GM12878 (cell line): ENCODE measurements around the gene TTLL4. TPM values are rescaled to one million over a fixed set of nuclear protein-coding genes. Genes with fewer than 3 reads are reported as not detected.

Experiments used
- ATAC-seq: fragments of 200-7000 bp; cut with Tn5 transposase; 3 replicates; pipeline ENCODE4 v1.9.1; 2020; ENCODE audit warnings: mild to moderate bottlenecking, moderate library complexity
- BruUV-seq: library from RNA; stranded (reverse); fragments of 400-500 nt; replicated peaks from 2 replicates; lab custom pipeline; 2021; lab: Mats Ljungman, UMichigan
- CTCF ChIA-PET: fragments of 300-600 bp; sonication (Branson Sonifier 250); formaldehyde crosslinking; extraction: SDS; loops from one replicate; lab custom pipeline; 2021; ENCODE audit warnings: inconsistent platforms; lab: Yijun Ruan, JAX
- POLR2A ChIA-PET: fragments of 350-600 bp; formaldehyde crosslinking; extraction: SDS; loops from one replicate; lab custom pipeline; 2021; ENCODE audit warnings: inconsistent platforms; lab: Charles Lee
- RAD21 ChIA-PET: fragments of 300-600 bp; sonication (Branson Sonifier 250); formaldehyde crosslinking; loops from one replicate; lab custom pipeline; 2023; ENCODE audit warnings: antibody characterized with exemption; ENCODE audit not compliant: unreplicated experiment; lab: Charles Lee
- SMC1A ChIA-PET: fragments of 300-600 bp; sonication (Branson Sonifier 250); formaldehyde crosslinking; loops from one replicate; lab custom pipeline; 2023; ENCODE audit not compliant: unreplicated experiment, uncharacterized antibody; lab: Charles Lee
- DNase-seq: peaks from one replicate; pipeline ENCODE4 v3.0.0-alpha.2; 2011; ENCODE audit warnings: low read depth, low spot score
- FAIRE-seq: peaks from 3 replicates; lab custom pipeline; 2011; peaks lifted over from hg19 to GRCh38; lab: Jason Lieb, UNC
- H2AFZ ChIP-seq: 2 replicates; pipeline ENCODE4 v1.6.0; 2011; ENCODE audit warnings: low read depth, low read length, control low read depth; ENCODE audit not compliant: control insufficient read depth
- H3K27ac ChIP-seq: 2 replicates; pipeline ENCODE4 v1.5.1; 2011; ENCODE audit warnings: control low read depth; ENCODE audit not compliant: control insufficient read depth, insufficient read depth
- H3K27me3 ChIP-seq, 2 experiments: replicated peaks in 1 of 2; 2 replicates each; pipeline versions ENCODE4 v1.6.0 to v1.6.1; 2011; ENCODE audit warnings: low read length in 1 of 2; ENCODE audit not compliant: control insufficient read depth in 2 of 2, insufficient read depth in 2 of 2
- H3K36me3 ChIP-seq, 2 experiments: 2 replicates each; pipeline ENCODE4 v1.5.1; 2011; ENCODE audit warnings: low read length in 1 of 2; ENCODE audit not compliant: control insufficient read depth in 2 of 2, insufficient read depth in 2 of 2
- H3K4me1 ChIP-seq: 2 replicates; pipeline ENCODE4 v1.6.1; 2011; ENCODE audit warnings: mild to moderate bottlenecking, low read length, moderate library complexity, mixed read lengths; ENCODE audit not compliant: control insufficient read depth, insufficient read depth
- H3K4me2 ChIP-seq: 2 replicates; pipeline ENCODE4 v1.6.0; 2011; ENCODE audit warnings: control low read depth; ENCODE audit not compliant: control insufficient read depth, insufficient read depth
- H3K4me3 ChIP-seq: fragments of 200-600 bp; sonication (generic); 2 replicates; pipeline ENCODE4 v1.5.1; 2016
- H3K79me2 ChIP-seq: 2 replicates; pipeline ENCODE4 v1.6.0; 2011; ENCODE audit warnings: low read length; ENCODE audit not compliant: control insufficient read depth, insufficient read depth
- H3K9ac ChIP-seq: 2 replicates; pipeline ENCODE4 v1.8.0; 2011; ENCODE audit warnings: low read length, control low read depth, mixed read lengths; ENCODE audit not compliant: control insufficient read depth, insufficient read depth
- H3K9me3 ChIP-seq: replicated peaks from 3 replicates; pipeline ENCODE4 v1.5.1; 2011; ENCODE audit warnings: mild to moderate bottlenecking, low read length; ENCODE audit not compliant: control insufficient read depth, insufficient read depth
- H4K20me1 ChIP-seq: 2 replicates; pipeline ENCODE4 v1.6.0; 2011; ENCODE audit not compliant: control insufficient read depth, insufficient read depth
- CBX3 ChIP-seq: fragments of 200-600 bp; sonication (generic); IDR thresholded peaks from 2 replicates; pipeline ENCODE4 v1.6.1; 2016; ENCODE audit warnings: low read depth, borderline replicate concordance
- KAT2A ChIP-seq: conservative IDR thresholded peaks from 2 replicates; pipeline ENCODE4 v1.6.1; 2011; ENCODE audit warnings: low read depth, low read length; ENCODE audit not compliant: control insufficient read depth
- KDM1A ChIP-seq: fragments of 200-600 bp; sonication (generic); IDR thresholded peaks from 2 replicates; pipeline ENCODE4 v1.6.1; 2016; ENCODE audit warnings: borderline replicate concordance
- PAX5 ChIP-seq: IDR thresholded peaks from 2 replicates; pipeline ENCODE4 v1.6.1; 2011; ENCODE audit warnings: low read depth, low read length, borderline replicate concordance
- POLR2AphosphoS5 ChIP-seq: IDR thresholded peaks from 2 replicates; pipeline ENCODE4 v1.6.1; 2011; ENCODE audit warnings: mild to moderate bottlenecking, low read length, inconsistent platforms
- RAD21 ChIP-seq: IDR thresholded peaks from 2 replicates; pipeline ENCODE4 v1.6.1; 2011; ENCODE audit warnings: mild to moderate bottlenecking, low read depth, low read length, moderate library complexity; ENCODE audit not compliant: insufficient read depth
- SKIL ChIP-seq: fragments of 450-650 bp; IDR thresholded peaks from 2 replicates; pipeline ENCODE4 v1.6.1; 2017; ENCODE audit warnings: mild to moderate bottlenecking, low read depth, inconsistent platforms; ENCODE audit not compliant: poor library complexity, severe bottlenecking
- SMAD5 ChIP-seq: IDR thresholded peaks from 2 replicates; pipeline ENCODE4 v1.6.1; 2016; ENCODE audit warnings: antibody characterized with exemption, low read depth
- WGBS: methylation state at CpG from one replicate; pipeline ENCODE4 v1.1.6; 2016; ENCODE audit warnings: low lambda C conversion rate; ENCODE audit not compliant: insufficient replicate concordance, insufficient coverage; ENCODE audit errors: missing lambda C conversion rate; 5-methylcytosine and 5-hydroxymethylcytosine counted together
- in situ Hi-C: fragments of 300-500 bp; cut with MboI; formaldehyde crosslinking; loops from 9 replicates; pipeline ENCODE4 v1.14.3; 2018; ENCODE audit warnings: mixed read lengths
- intact Hi-C: fragments of 100-400 bp; cut with micrococcal nuclease; formaldehyde crosslinking; loops from one replicate; pipeline ENCODE4 v1.14.2; 2022; ENCODE audit not compliant: unreplicated experiment
- polyA plus RNA-seq, 11 experiments: library from polyadenylated mRNA; depleted of rRNA in 4 of 11; unstranded in 6 of 11; stranded (reverse) in 5 of 11; fragments of >200 nt; fragmentation: Nextera tagmentation in 4 of 11; fragmentation: Illumina TruSeq in 1 of 11; extraction: Ambion mirVana in 4 of 11; extraction: Trizol in 1 of 11; gene quantifications; 1 replicate in 1 of 11; 2 replicates in 10 of 11; pipeline versions ENCODE4 v1.2.1 to v1.2.3, GENCODE V29; 2011 to 2016; ENCODE audit warnings: inconsistent platforms in 2 of 11, missing spikeins in 2 of 11, low read depth in 1 of 11
- total RNA-seq, 4 experiments: library from RNA; depleted of rRNA in 3 of 4; stranded (reverse); fragments of >200 nt in 3 of 4; fragmentation: Illumina TruSeq in 1 of 4; extraction: Trizol in 1 of 4; gene quantifications; 2 replicates each; pipeline versions ENCODE4 v1.2.1 to v1.2.3, GENCODE V29; 2013 to 2021

Gene TTLL4
- total and polyA plus RNA-seq, 10 of the 15 experiments (the other 5 are each of a cell fraction or from before 2014, with no cell fraction given) = 16.6 to 63.1 (median 32.9) TPM

- BruUV-seq = no TSS peak
- FAIRE-seq = no peak
Observed at GRCh38 chr2:218781691-218782527, 71.3 kb downstream of the TTLL4 start, which contains the start of gene CYP27A1. Gene CYP27A1 (plus strand): TSS chr2:218782147. CDS start chr2:218782183, 36 bp downstream.

More at GRCh38 chr2:218781691-218782527, 71.3 kb downstream of the TTLL4 start, which contains the start of gene CYP27A1:
- H3K79me2 ChIP-seq = no peaks in the 10 kb centered on the region
- H3K27ac ChIP-seq = no peak within 1 kb of the TSS
- POLR2A ChIA-PET = no interaction called here
- no peaks in the 10 kb centered on the region for H4K20me1 ChIP-seq
- H3K9me3 ChIP-seq = no peaks in the 10 kb centered on the region; the same call in 2 of the 3 replicates
- SMC1A ChIA-PET = no interaction called here
- WGBS = 28% methylated on average over 72 of the region's 76 CpGs
- H2AFZ ChIP-seq = no peak within 1 kb of the TSS
- no peak within 1 kb of the TSS; the same call in 1 of the 2 replicates for H3K9ac ChIP-seq
- no peak for DNase-seq
- no peaks in the 10 kb centered on the region for H3K4me1 ChIP-seq
- peaks cover 5 to 8% of the 10 kb centered on the region in 2 experiments; a peak in 3 of 4 replicates for H3K27me3 ChIP-seq
- CTCF ChIA-PET = interaction anchor here (0.6 to 0.9 kb wide), 3 partner anchors 66 to 131 kb away, joined by 3 to 4 read pairs (median 3); no protein-coding TSS in a partner anchor
- intact Hi-C loops = no loop called here
- ATAC-seq = peak; percentile 62
- in situ Hi-C loops = no loop called here
- peak within 1 kb of the TSS; percentile 36; the same call in 1 of the 2 replicates for H3K4me3 ChIP-seq
- RAD21 ChIA-PET = no interaction called here
- H3K36me3 ChIP-seq = no peaks in the 10 kb centered on the region
- peak within 1 kb of the TSS; percentile 19 for H3K4me2 ChIP-seq
- TF ChIP-seq SKIL (no peak), SMAD5 (no peak), PAX5 (no peak), KDM1A (no peak), CBX3 (no peak), POLR2AphosphoS5 (no peak), RAD21 (no peak), KAT2A (no peak)
